KBM-7 (cell line): ENCODE data around the gene ZNF565.
"Not testable (repeated sequence)": the region's sequence is repeated elsewhere in the genome, so short reads cannot be mapped to it uniquely, and the experiment has no call there.

Experiments
- DNase-seq: peaks from one replicate; pipeline ENCODE4 v3.0.0-alpha.2; 2015
- in situ Hi-C: fragments of 300-500 bp; cut with MboI; formaldehyde crosslinking; loops from 2 replicates; pipeline ENCODE4 v1.14.3; 2020; ENCODE audit warnings: low sequenced_read_pairs, low pct_unique_long_range_greater_than_20kb, mixed read lengths

ZNF565 gene

GRCh38 chr19:36215276-36216123 is 1.0 kb upstream of the ZNF565 start:
- in situ Hi-C loops, result no loop called here
- DNase-seq, result peak; percentile 20

GRCh38 chr19:36212895-36213294 is 1.6 kb downstream of the ZNF565 start:
- DNase-seq, result no peak
- in situ Hi-C loops, result no loop called here

DNA sequence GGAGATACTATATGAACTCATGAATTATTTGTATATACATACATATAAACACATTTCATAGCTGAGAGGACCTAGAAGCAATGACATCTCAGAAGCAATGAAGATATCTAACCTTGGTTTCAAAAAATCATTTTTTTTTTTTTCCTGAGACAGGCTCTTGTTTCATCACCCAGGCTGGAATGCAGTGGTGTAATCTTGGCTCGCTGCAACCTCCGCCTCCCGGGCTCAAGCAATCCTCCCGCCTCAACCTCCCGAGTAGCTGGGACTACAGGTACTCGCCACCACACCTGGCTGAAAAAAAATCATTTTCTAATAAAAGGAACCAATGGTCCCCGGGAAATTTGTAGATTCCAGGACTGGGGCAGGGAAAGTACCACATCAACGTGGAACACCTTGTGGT is 4.0 kb downstream of the ZNF565 start:
- no peak for DNase-seq
- in situ Hi-C loops, result no loop called here

GRCh38 chr19:36209372-36209771 is 5.1 kb downstream of the ZNF565 start:
- in situ Hi-C loops, result no loop called here
- no peak for DNase-seq

GRCh38 chr19:36207605-36208252 is 6.7 kb downstream of the ZNF565 start:
- in situ Hi-C loops, result no loop called here
- no peak for DNase-seq

DNA sequence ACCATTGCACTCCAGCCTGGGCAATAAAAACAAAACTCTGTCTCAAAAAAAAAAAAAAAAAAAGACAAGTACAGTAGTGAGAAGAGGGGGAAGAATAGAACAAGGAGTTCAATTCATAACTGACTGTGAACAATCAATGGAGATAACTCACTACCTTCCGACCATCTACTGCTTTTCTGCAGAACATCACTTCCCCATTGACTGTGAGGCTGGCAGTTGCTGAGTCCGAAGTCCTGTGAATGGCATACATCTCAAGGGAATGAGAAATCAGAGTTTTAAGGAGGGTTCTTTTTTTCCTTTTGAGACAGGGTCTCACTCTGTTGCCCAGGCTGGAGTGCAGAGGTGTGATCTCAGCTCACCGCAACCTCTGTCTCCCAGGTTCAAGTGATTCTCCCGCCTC is 11.2 kb downstream of the ZNF565 start:
- in situ Hi-C loops, result no loop called here
- DNase-seq, result no peak

DNA sequence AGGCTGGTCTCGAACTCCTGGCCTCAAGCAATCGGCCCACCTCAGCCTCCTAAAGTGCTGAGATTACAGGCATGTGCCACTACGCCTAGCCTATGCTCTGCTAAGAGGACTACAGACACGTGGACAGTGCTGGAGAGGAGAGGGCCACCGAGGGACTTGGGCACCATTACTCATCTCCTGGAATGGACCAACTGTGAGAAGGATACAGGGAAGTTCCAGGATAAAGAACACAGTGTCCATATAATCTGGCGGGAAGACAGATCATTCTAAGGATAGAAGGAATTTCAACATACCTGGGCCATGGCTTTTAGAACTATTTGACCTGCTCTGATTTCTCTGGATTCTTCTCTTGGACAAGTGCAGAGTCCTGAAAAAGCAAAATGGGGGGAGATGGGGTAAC is 12.8 kb downstream of the ZNF565 start:
- in situ Hi-C loops, result no loop called here
- no peak for DNase-seq

DNA sequence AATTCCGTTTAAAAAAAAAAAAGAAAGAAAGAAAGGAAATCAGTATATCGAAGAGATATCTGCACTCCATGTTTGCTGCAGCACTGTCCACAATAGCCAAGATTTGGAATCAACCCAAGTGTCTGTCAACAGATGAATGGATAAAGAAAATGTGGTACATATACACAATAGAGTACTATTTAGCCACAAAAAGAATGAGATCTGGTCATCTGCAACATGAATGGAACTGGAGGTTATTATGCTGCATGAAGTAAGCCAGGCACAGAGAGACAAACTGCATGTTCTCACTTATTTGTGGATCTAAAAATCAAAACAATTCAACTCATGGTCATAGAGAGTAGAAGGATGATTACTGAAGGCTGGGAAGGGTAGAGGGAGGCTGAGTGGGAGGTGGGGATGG is 16.3 kb downstream of the ZNF565 start:
- in situ Hi-C loops, result no loop called here
- DNase-seq, result no peak

DNA sequence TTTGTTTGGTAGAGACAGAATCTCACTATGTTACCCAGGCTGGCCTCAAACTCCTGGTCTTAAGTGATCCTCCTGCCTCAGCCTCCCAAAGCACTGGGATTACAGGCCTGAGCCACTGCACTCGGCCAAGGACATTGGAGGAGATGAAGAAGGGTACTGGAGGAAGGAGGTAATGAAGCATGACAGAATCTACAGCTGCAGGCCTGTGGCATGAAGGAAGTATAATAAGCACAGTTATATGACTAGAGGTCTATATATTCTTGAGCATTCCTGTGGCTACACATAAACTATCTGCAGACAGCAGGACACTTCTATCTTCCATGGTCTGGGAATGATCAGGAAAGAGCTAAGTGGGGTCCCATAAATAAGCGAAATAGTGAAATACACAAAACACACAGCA is 18.2 kb downstream of the ZNF565 start:
- DNase-seq, result no peak
- in situ Hi-C loops, result no loop called here

DNA sequence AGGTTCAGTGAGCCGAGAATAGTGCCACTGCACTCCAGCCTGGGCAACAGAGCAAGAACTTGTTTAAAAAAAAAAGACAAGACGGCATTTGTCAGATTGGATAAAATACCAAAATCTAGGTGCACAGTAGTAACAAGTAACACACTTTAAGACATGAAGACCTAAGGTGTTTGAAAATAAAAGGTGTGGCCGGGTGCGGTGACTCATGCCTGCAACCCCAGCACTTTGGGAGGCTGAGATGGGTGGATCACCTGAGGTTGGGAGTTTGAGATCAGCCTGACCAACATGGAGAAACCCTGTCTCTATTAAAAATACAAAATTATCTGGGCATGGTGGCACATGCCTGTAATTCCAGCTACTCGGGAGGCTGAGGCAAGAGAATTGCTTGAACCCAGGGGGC is 27.7 kb downstream of the ZNF565 start:
- in situ Hi-C loops, DNase-seq: not testable (repeated sequence)

DNA sequence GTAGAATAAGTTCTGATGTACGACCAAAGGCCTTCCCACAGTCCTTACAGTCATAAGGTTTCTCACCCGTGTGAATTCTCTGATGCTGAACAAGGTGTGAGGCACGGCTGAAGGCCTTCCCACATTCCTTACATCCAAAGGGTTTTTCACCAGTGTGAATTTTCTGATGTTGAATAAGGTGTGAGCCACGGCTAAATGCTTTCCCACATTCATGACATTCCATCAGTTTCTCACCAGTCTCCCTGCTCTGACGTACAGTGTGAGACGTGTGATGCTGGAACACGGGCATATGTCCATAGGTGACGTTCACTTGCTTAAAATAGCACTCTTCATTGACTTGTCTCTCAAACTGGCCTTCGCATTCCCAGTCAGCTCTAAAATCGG is 31.2 kb downstream of the ZNF565 start:
- DNase-seq, result no peak
- in situ Hi-C loops, result no loop called here

DNA sequence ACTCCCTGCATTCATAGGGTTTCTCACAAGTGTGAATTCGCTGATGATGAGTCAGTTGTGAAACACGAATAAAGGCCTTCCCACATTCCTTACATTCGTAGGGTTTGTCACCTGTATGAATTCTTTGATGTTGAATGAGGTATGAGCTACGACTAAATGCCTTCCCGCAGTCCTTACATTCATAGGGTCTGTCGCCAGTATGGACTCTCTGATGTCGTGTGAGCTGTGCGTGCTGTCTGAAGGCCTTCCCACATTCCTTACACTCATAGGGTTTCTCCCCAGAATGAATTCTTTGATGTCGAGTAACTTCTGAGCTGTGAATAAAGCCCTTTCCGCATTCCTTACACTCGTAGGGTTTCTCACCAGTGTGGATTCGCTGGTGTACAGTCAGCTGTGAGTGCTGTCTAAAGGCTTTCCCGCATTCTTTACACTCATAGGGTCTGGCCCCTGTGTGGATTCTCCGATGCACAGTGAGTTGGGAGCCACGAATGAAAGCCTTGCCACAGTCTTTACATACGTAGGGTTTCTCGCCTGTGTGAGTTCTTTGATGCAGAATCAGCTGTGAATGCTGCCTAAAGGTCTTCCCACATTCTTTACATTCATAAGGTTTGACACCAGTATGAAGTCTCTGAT is 31.7 kb downstream of the ZNF565 start:
- in situ Hi-C loops, result no loop called here
- DNase-seq, result no peak

- in situ Hi-C loops, DNase-seq: not testable (repeated sequence)
Measured at GRCh38 chr19:36179077-36179476, 35.4 kb downstream of the ZNF565 start.

GRCh38 chr19:36173846-36174245 is 40.6 kb downstream of the ZNF565 start:
- in situ Hi-C loops, result not testable (repeated sequence)

GRCh38 chr19:36172852-36173251 is 41.6 kb downstream of the ZNF565 start:
- in situ Hi-C loops, result no loop called here
- DNase-seq, result no peak

More at GRCh38 chr19:36173846-36174245, 40.6 kb downstream of the ZNF565 start:
- DNase-seq, result not testable (repeated sequence)

- in situ Hi-C loops, result no loop called here
- DNase-seq, result no peak
Measured at GRCh38 chr19:36169084-36169760, 45.2 kb downstream of the ZNF565 start.

- in situ Hi-C loops, result no loop called here
- DNase-seq, result no peak
Measured at GRCh38 chr19:36163813-36164212, 50.7 kb downstream of the ZNF565 start.

- in situ Hi-C loops, result no loop called here
- no peak for DNase-seq
Measured at GRCh38 chr19:36160821-36161596, 53.5 kb downstream of the ZNF565 start.

- no peak for DNase-seq
- in situ Hi-C loops, result no loop called here
Measured at GRCh38 chr19:36153126-36153525, 61.3 kb downstream of the ZNF565 start.
